Erythroblast (primary cell): ENCODE results near the gene PPP1R13B.
"Not testable (repeated sequence)": the region's sequence is repeated elsewhere in the genome, so short reads cannot be mapped to it uniquely, and the experiment has no call there.

Experiments used
- DNase-seq, 2 experiments: peaks; one replicate each; lab custom pipeline; 2025; lab: John Stamatoyannopoulos, UW
- GATA1 ChIP-seq: IDR thresholded peaks from 2 replicates; pipeline ENCODE4 v1.6.1; 2011; ENCODE audit warnings: low read depth, mild to moderate bottlenecking, control low read depth, low read length, moderate library complexity
- POLR2A ChIP-seq: IDR thresholded peaks from 2 replicates; pipeline ENCODE4 v1.6.1; 2011; ENCODE audit warnings: mild to moderate bottlenecking, low read length

The PPP1R13B gene

GRCh38 chr14:103846097-103846496 is 1.3 kb downstream of the PPP1R13B start:
- TF ChIP-seq POLR2A, result no peak
- no peak for TF ChIP-seq GATA1
- no peak for DNase-seq

- no peak for DNase-seq
- TF ChIP-seq GATA1 (no peak), POLR2A (no peak)
Measured at GRCh38 chr14:103845327-103845726, 2.0 kb downstream of the PPP1R13B start.

DNA sequence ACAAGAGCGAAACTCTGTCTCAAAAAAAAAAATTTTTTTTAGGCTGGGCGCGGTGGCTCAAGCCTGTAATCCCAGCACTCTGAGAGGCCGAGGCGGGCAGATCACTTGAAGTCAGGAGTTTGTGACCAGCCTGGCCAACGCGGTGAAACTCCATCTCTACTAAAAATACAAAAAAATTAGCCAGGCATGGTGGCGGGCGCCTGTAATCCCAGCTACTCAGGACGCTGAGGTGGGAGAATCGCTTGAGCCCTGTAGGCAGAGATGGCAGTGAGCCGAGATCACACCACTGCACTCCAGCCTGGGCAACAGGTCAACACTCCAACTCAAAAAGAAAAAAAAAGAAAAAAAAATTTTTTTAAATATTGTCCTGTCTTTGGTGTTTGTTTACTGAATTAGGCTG is 6.1 kb downstream of the PPP1R13B start:
- DNase-seq, result not testable (repeated sequence)

GRCh38 chr14:103840014-103840413 is 7.4 kb downstream of the PPP1R13B start:
- TF ChIP-seq GATA1, result no peak
- no peak for TF ChIP-seq POLR2A
- no peak for DNase-seq

DNA sequence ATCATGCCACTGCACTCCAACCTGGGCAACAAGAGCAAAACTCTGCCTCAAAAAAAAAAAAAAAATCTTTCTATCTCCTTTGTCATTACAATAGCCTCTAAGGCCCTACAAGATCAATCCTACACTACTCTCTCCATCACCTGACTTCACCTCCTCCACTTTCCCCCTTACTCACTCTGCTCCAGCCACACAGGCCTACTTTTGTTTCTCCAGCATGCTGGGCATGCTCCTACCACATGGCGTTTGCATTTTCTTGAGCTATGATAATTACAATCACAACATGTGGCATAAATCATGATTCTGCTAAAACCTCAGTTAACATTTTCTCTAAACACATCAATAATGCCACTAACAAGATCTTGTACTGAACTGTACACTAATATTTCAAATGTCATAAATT is 7.8 kb downstream of the PPP1R13B start:
- DNase-seq, result no peak
- TF ChIP-seq GATA1 (no peak), POLR2A (no peak)

GRCh38 chr14:103838117-103838516 is 9.3 kb downstream of the PPP1R13B start:
- no peak for TF ChIP-seq POLR2A
- no peak for TF ChIP-seq GATA1

DNA sequence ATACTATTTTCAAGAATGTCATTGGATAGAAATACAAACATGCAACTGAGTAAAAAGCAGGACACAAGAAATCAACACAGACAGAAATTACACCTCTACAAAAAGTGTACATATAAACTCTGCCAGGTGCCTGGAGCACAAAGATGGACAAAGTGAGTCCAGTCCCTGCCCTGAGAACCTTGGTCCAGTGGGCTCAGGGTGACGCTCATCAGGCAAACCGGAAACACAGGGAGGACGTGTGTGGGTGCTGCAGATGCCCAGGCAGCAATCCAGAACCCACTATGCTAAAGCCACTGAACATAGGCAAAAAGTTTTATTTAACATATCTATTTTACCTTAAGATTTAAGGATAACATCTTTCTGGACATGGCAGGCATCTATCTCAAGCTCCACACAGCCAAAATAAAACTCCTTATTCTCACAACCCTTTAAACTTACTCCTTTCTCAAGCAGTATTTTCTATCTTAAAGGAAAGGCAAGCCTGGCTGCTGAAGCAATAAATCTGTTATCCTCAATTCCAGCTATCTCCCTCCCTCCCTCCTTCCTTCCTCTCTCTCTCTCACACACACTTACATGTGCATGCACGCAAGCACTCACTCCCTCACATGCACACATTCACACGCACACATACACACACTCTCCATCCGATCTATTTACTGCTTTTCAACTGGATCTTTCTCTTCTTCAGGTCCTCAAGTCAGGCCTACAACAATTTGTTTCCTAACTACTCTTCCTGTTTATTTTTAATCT is 10.2 kb downstream of the PPP1R13B start:
- DNase-seq, result no peak
- TF ChIP-seq POLR2A (no peak), GATA1 (no peak)

More at GRCh38 chr14:103838117-103838516, 9.3 kb downstream of the PPP1R13B start:
- DNase-seq, result no peak

DNA sequence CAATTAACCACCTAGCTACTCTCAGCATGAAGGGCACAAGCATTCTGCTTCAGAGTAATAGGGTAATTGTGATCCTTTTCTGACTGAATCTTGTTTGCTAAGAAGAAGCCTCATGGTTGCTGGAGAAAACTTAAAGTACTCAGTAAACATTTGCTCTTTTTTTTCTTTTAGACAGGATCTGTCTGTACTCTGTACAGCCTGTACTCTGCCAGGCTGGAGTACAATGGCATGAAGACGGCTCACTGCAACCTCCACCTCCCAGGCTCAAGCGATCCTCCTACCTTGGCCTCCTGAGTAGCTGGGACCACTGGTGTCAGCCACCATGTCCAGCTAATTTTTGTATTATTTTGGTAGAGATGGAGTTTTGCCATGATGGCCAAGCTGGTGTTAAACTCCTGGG is 12.4 kb downstream of the PPP1R13B start:
- DNase-seq, result no peak
- TF ChIP-seq GATA1 (no peak), POLR2A (no peak)

- TF ChIP-seq POLR2A (no peak), GATA1 (no peak)
- no peak for DNase-seq
Measured at GRCh38 chr14:103833711-103834110, 13.7 kb downstream of the PPP1R13B start.

DNA sequence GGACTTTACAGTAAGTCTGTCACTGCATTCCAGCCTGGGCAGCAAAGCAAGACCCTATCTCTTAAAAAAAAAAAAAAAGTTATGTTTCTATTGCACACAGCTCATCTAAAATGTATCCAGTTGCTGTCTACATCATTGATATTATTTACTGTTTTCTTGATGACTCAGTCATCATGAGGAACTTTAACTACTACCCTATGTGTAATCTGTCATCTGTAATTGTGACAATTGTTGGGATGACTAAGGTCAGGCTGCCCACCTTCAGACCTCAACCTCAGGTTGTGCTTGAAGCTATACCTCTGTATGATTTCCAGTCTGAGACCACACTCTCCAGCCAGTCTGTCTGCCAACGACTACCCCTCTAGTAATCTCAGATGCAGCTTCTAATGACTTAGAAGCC is 15.3 kb downstream of the PPP1R13B start:
- DNase-seq, result no peak
- TF ChIP-seq POLR2A (no peak), GATA1 (no peak)

GRCh38 chr14:103830511-103831270 is 16.7 kb downstream of the PPP1R13B start:
- no peak for DNase-seq
- TF ChIP-seq GATA1 (no peak), POLR2A (no peak)

DNA sequence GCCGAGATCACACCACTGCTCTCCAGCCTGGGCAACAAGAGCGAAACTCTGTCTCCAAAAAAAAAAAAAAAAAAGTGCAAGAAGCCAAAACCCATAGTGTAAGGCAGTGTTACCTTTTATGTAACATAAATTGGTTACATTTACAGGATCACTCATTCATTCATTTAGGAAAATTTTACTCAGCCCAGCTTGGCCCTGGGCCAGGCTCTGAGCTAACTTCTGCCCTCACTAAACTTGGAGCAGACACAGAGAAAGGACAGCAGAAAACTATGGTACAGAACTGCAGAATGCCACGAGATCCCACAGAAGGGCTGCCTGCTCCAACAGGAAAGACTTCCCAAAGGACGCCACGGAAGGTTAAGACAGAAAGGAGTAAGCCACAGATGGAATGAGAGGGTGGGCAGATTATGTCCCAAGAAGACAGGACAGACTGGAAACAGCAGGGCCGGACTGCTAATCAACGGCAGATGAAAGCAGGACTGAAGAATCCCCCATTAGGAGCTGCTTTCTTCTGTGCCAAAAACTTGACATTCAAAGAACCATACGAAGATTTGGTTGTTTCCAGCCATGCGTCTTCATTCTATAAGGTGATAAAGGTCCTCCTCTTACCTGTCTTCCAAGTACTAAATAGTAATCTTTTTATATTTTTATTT is 18.9 kb downstream of the PPP1R13B start:
- no peak for DNase-seq

GRCh38 chr14:103825101-103825500 is 22.3 kb downstream of the PPP1R13B start:
- no peak for DNase-seq
- no peak for TF ChIP-seq POLR2A
- TF ChIP-seq GATA1, result no peak

More for the DNA sequence above, 18.9 kb downstream of the PPP1R13B start:
- TF ChIP-seq GATA1 (no peak), POLR2A (no peak)

DNA sequence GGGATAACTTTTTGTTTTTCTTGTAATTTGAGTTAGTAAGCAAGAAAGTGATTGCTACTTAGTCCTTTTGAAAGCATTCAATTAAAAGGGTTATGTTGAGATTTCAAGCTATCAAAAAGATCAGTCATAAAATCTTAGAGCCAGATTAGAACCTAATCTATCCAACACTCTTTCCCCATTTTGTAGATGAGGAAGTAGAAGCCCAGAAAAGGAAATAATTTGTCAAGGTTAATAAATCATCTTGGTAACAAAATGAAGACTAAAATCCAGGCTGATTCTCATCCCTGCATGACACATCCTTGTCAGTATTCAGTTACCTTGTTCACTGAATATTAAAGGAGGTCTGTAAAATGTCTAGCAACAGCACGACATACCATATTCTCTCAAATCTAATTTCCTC is 26.5 kb downstream of the PPP1R13B start:
- no peak for DNase-seq
- no peak for TF ChIP-seq POLR2A
- no peak for TF ChIP-seq GATA1
